ENCODE data around the gene FAM20C. TPM values are rescaled to one million over a fixed set of nuclear protein-coding genes. Genes with fewer than 3 reads are reported as not detected.

FAM20C gene
- total and polyA plus RNA-seq, 9 donors = 24.0 to 43.0 (median 37.2) TPM

DNA sequence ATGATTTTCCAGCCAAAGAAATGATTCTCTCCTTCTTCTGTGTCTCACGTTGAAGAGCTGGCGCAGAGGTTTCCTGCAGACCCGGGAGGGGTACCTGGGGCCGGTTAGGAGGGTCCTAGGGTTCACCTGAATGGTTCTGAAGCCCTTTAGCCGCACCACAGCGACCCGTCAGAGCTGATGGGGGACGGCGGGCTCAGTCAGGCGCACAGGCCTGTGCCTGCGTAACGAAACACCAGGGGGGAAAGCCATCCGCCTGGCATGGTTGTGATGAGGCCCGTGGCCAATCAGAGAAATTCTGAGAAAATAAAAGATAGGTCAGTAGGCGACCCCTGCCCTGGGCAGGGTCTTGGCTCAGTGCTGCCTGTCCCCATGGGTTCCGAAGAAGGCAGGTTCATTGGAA, 35.6 kb downstream of the FAM20C start:
- Histone ChIP-seq H3K36me3 (ENCODE audit: control insufficient read depth, insufficient read depth, low read length) (peaks cover 8% of the 10 kb centered on the region), H3K9me3 (replicated peaks; ENCODE audit: control insufficient read depth, low read depth, low read length) (no peaks in the 10 kb centered on the region), H3K27ac (ENCODE audit: low read length) (peak overlapping the region; percentile 35), H3K4me3 (ENCODE audit: low read length) (no peak overlapping the region), H3K27me3 (ENCODE audit: control insufficient read depth, insufficient read depth, low read length) (no peaks in the 10 kb centered on the region), H3K4me1 (ENCODE audit: control insufficient read depth, insufficient read depth, low read length) (peaks cover 49% of the 10 kb centered on the region)
- no peak for DNase-seq
- WGBS (ENCODE audit: insufficient coverage) = 88% methylated on average over 16 of the region's 16 CpGs

DNA sequence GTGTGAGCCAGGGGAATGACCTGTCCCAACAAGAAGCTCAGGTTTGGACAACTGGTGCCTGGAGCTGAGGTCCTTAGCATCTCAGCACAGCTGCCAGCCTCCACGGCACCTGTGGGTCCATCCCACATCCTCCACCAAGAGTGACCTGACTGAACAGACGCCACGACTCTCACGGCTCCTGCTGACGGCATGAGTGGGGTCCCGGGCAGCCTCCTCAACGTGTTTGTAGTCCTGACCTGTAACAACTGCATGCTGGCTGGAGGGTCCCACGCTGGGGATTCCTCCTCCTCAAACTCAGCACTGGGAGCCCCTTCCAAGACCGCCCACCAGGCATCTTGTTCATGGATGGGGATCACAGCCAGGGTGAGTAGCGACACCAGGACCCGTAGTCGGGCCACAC, 36.2 kb downstream of the FAM20C start:
- Histone ChIP-seq H3K4me1 (ENCODE audit: control insufficient read depth, insufficient read depth, low read length) (peaks cover 56% of the 10 kb centered on the region), H3K27me3 (ENCODE audit: control insufficient read depth, insufficient read depth, low read length) (no peaks in the 10 kb centered on the region), H3K27ac (ENCODE audit: low read length) (peak overlapping the region; percentile 32), H3K36me3 (ENCODE audit: control insufficient read depth, insufficient read depth, low read length) (peaks cover 8% of the 10 kb centered on the region), H3K4me3 (ENCODE audit: low read length) (no peak overlapping the region), H3K9me3 (replicated peaks; ENCODE audit: control insufficient read depth, low read depth, low read length) (no peaks in the 10 kb centered on the region)
- 49% methylated on average over 9 of the region's 12 CpGs for WGBS (ENCODE audit: insufficient coverage)
- DNase-seq = no peak

DNA sequence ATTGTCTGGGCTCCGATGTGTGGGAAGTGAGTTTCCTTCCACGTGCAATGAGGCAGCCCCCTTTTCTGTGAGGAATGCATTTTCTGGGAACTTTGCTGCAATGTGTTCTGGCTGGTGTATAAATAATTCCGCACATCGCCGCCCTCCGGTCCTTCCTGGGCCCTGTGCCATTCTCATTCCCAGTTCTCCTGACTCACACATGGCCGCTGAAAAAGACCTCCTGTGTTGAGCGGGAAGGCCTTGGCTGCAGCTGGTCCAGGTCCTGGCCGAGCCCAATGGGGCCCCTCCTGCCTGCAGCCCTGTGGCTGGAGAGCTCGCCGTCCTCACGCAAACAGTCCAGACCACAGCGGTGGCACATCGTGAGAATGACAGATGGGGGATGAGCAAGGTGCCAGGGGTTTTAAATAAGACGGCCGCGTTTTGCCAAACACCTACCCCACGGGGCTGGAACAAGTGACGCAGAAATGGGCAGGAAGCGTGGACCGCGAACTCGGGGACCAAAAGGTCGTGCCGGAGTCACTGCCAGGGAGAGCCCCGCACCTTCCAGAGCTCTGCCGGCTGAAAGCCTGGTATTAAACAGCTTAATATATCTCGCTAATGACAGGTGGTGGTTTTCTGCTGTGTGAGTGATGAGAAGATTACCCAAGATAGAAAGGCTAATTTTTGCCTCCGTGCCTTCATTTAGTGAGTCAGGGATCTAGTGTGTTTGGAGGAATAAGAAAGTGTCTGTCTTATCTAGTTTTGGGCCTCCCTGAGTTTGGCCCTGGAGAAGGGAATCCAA, 37.0 kb downstream of the FAM20C start:
- peak; percentile 96 for DNase-seq
- H3K36me3 ChIP-seq (ENCODE audit: control insufficient read depth, insufficient read depth, low read length) = peaks cover 10% of the 10 kb centered on the region
- H3K4me1 ChIP-seq (ENCODE audit: control insufficient read depth, insufficient read depth, low read length) = peaks cover 63% of the 10 kb centered on the region
- peak overlapping the region; percentile 32 for H3K27ac ChIP-seq (ENCODE audit: low read length)
- no peaks in the 10 kb centered on the region for H3K27me3 ChIP-seq (ENCODE audit: control insufficient read depth, insufficient read depth, low read length)
- H3K9me3 ChIP-seq (replicated peaks; ENCODE audit: control insufficient read depth, low read depth, low read length) = no peaks in the 10 kb centered on the region
- no peak overlapping the region for H3K4me3 ChIP-seq (ENCODE audit: low read length)
- 34% methylated on average over 22 of the region's 29 CpGs for WGBS (ENCODE audit: insufficient coverage)

DNA sequence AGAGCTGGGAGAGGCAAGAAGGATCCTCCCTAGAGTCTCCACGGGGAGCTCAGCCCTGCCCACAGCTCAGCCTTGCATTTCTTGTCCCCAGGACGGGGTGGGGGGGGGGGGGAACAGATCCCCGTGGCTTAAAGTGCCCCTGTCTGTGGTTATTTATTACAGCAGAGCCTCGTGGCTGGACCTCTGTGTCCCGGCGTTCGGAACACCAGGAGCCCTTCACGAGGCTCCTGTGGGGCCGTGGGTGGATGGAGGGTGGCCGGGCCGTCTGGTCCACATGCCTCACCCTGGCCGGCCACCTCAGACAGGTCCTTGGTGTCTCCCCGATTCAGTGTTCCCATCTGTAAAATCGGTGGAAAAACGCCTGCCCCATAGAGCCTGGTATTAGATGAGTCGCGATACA, 37.9 kb downstream of the FAM20C start:
- Histone ChIP-seq H3K4me3 (ENCODE audit: low read length) (no peak overlapping the region), H3K4me1 (ENCODE audit: control insufficient read depth, insufficient read depth, low read length) (peaks cover 72% of the 10 kb centered on the region), H3K27ac (ENCODE audit: low read length) (peak overlapping the region; percentile 32), H3K9me3 (replicated peaks; ENCODE audit: control insufficient read depth, low read depth, low read length) (no peaks in the 10 kb centered on the region), H3K36me3 (ENCODE audit: control insufficient read depth, insufficient read depth, low read length) (peaks cover 10% of the 10 kb centered on the region), H3K27me3 (ENCODE audit: control insufficient read depth, insufficient read depth, low read length) (no peaks in the 10 kb centered on the region)
- WGBS (ENCODE audit: insufficient coverage) = 82% methylated on average over 6 of the region's 17 CpGs
- no peak for DNase-seq

DNA sequence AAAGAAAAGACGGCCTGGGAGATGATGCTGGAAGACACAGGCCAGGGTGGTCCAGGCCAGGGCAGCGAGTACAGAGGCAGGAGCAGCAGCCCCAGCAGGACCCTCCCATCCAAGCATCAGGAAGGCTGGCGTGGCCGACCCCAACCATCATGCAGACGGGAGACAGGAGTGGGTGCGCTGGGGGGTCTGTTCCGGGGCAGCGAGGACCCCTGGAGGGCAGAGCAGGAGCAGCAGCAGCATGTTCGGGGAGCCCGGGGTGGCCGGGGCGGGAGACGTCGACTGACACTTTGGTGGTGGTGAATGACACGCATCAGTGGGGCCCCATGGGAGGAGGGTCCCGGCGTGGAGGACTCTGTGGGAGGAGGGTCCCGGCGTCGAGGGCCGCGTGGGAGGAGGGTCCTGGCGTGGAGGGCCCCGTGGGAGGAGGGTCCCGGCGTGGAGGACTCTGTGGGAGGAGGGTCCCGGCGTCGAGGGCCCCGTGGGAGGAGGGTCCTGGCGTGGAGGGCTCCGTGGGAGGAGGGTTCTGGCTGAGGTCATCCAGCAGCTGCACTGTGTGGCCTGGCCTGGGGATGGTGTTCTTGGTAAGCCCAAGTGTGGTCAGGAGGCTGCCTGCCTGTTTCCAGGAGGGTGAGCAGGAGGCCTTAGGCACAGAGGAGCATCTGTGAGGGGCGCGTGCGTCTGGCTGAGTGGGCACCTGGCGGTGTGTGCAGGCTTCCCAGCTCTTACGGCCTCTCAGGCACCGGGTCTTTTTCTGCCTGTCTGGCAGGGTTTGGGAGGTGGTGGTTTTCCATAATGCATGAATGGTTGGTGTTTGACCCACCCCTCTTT, 38.9 kb downstream of the FAM20C start:
- Histone ChIP-seq H3K27ac (ENCODE audit: low read length) (no peak overlapping the region), H3K27me3 (ENCODE audit: control insufficient read depth, insufficient read depth, low read length) (no peaks in the 10 kb centered on the region), H3K9me3 (replicated peaks; ENCODE audit: control insufficient read depth, low read depth, low read length) (no peaks in the 10 kb centered on the region), H3K4me3 (ENCODE audit: low read length) (no peak overlapping the region), H3K36me3 (ENCODE audit: control insufficient read depth, insufficient read depth, low read length) (peaks cover 8% of the 10 kb centered on the region), H3K4me1 (ENCODE audit: control insufficient read depth, insufficient read depth, low read length) (peaks cover 82% of the 10 kb centered on the region)
- DNase-seq = no peak
- 67% methylated on average over 33 of the region's 38 CpGs for WGBS (ENCODE audit: insufficient coverage)

DNA sequence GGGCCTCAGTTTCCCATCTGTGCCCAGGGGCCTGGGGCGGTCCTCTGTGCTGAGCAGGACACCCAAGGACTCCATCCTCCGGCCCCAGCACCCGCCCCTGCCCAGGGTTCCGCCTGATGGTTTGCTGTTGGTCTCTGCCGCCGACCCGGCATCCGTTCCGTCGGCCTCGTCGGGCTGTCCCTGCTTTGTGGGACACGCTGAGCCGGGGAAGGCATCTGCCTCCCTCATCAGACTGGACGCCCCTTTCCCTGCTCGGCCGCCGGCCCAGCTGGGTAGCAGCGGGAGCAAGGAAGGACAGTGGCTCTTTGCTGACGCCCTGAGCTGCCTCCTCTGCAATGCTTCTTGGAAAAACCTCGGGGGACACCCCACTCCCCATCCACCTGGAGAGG, 39.5 kb downstream of the FAM20C start:
- WGBS (ENCODE audit: insufficient coverage) = 87% methylated on average over 13 of the region's 21 CpGs
- Histone ChIP-seq H3K27me3 (ENCODE audit: control insufficient read depth, insufficient read depth, low read length) (no peaks in the 10 kb centered on the region), H3K9me3 (replicated peaks; ENCODE audit: control insufficient read depth, low read depth, low read length) (no peaks in the 10 kb centered on the region), H3K36me3 (ENCODE audit: control insufficient read depth, insufficient read depth, low read length) (peaks cover 6% of the 10 kb centered on the region), H3K27ac (ENCODE audit: low read length) (no peak overlapping the region), H3K4me1 (ENCODE audit: control insufficient read depth, insufficient read depth, low read length) (peaks cover 87% of the 10 kb centered on the region), H3K4me3 (ENCODE audit: low read length) (no peak overlapping the region)
- DNase-seq = no peak

DNA sequence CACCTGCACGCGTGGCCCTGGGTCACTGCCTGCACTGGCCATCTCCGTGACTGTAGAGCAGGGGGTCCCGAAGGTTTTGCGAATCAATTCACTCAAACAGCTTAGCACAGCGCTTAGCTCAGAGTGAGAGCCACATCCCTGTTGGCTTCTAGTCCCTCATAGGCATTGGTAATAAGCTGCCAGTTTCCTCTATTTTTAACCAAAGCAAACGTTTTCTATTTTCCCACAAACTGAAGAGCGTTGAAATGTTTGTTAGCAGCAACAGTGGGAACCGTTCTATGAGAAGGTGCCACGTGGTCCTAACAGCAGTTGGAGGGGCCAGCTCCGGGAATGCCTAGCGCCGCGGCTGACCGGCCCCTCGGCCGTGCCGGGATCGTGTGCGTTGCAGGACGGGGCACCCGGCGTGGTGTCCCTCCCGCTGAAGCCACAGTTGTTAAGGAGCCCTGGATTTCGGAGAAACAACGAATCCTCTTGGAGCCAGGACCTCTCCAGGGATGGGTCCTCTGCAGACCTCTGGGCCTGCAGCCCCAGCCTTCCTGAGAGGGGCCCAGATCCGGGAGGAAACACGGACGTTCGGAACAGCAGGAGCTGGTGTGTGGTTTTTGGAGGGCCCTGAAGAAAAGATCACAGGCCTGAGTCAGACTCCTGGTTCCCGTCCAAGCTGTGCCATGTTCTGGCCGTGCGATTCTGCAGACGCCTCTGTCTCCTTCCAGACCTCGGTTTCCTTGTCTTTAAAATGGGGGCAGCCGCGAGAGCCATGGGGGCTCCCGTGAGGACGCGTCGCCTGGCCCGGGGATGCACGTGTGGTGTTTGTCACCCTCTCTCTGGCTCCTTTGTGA, 40.3 kb downstream of the FAM20C start:
- H3K27ac ChIP-seq (ENCODE audit: low read length) = peak overlapping the region; percentile 75
- H3K9me3 ChIP-seq (replicated peaks; ENCODE audit: control insufficient read depth, low read depth, low read length) = no peaks in the 10 kb centered on the region
- H3K27me3 ChIP-seq (ENCODE audit: control insufficient read depth, insufficient read depth, low read length) = no peaks in the 10 kb centered on the region
- H3K4me3 ChIP-seq (ENCODE audit: low read length) = no peak overlapping the region
- H3K4me1 ChIP-seq (ENCODE audit: control insufficient read depth, insufficient read depth, low read length) = peaks cover 87% of the 10 kb centered on the region
- 60% methylated on average over 35 of the region's 43 CpGs for WGBS (ENCODE audit: insufficient coverage)
- no peak for DNase-seq
- H3K36me3 ChIP-seq (ENCODE audit: control insufficient read depth, insufficient read depth, low read length) = peaks cover 10% of the 10 kb centered on the region

DNA sequence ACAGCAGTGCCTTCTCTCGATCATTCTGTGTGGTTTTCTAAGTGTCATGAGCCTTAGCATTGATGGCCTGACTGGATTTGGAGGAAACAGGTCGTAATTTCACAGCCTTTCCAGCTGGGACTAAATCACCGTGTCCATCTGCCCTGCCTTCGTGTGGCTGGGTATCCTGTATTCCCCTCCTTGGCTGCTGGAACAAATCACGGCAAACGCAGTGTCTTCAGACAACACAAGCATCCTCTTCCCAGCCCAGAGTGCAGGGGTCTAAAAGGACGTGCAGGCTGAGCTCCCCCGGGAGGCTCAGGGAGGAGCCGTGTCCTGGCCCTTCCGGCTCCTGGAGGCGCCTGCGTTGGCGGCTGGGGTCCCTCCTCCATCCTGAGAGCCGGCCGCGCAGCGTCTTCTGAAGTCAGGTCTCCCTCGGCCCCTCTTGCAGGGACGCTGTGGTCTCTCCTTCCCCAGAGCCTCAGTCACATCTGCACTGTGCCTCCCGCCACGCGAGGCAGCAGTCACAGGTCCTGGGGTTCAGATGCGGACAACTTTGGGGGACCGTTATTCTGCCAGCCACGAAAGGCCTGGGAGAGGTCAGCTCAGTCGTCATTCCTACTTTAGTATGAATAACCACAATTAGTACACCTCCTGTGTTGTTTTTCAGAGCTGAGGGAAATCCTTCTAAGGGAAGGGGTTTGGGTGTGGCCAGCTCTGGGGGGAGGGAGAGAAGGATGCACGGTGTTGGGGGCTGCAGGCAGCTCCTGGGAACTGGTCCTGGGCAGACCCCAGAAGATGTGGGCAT, 41.1 kb downstream of the FAM20C start:
- Histone ChIP-seq H3K4me1 (ENCODE audit: control insufficient read depth, insufficient read depth, low read length) (peaks cover 80% of the 10 kb centered on the region), H3K4me3 (ENCODE audit: low read length) (no peak overlapping the region)

DNA sequence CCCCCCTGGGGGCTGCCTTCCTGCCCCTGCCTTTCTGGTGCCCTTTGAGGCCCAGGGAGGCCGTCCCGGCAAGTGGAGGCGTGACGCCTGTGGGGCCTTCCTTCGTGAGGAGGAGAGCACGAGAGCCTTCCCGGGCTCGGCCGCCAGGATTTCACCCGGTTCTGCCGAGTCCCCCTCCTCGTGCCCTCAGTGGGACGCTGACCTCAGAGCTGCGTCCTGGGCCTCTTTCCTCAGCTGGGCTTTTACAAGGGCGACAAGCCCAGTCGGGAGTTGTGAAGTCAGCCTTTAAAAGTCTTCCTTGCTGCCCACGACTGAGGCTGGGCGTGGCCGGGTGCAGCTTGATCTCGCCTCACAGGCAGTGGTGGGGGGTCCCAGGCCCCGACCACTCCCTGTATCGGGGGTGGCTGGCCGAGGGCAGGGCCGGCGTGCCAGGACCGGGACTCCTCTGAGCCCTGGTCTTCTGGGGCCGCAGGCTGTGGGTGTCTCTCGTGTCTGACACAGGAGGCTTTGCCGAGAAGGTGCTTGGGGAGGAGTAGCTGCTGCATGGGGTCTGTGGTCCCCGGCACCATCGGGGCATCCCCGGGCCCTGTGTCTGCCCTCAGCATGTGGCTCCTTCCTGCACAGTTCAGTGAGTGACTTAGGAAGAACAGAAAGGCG, 41.8 kb downstream of the FAM20C start:
- H3K9me3 ChIP-seq (replicated peaks; ENCODE audit: control insufficient read depth, low read depth, low read length) = no peaks in the 10 kb centered on the region
- no peak overlapping the region for H3K4me3 ChIP-seq (ENCODE audit: low read length)
- WGBS (ENCODE audit: insufficient coverage) = 44% methylated on average over 32 of the region's 33 CpGs
- no peak for DNase-seq
- peak overlapping the region; percentile 75 for H3K27ac ChIP-seq (ENCODE audit: low read length)
- peaks cover 10% of the 10 kb centered on the region for H3K36me3 ChIP-seq (ENCODE audit: control insufficient read depth, insufficient read depth, low read length)
- H3K4me1 ChIP-seq (ENCODE audit: control insufficient read depth, insufficient read depth, low read length) = peaks cover 72% of the 10 kb centered on the region
- H3K27me3 ChIP-seq (ENCODE audit: control insufficient read depth, insufficient read depth, low read length) = no peaks in the 10 kb centered on the region

More for the DNA sequence above, 41.1 kb downstream of the FAM20C start:
- H3K9me3 ChIP-seq (replicated peaks; ENCODE audit: control insufficient read depth, low read depth, low read length) = no peaks in the 10 kb centered on the region
- WGBS (ENCODE audit: insufficient coverage) = 23% methylated on average over 24 of the region's 27 CpGs
- peak overlapping the region; percentile 75 for H3K27ac ChIP-seq (ENCODE audit: low read length)
- no peaks in the 10 kb centered on the region for H3K27me3 ChIP-seq (ENCODE audit: control insufficient read depth, insufficient read depth, low read length)
- DNase-seq = peak; percentile 85
- H3K36me3 ChIP-seq (ENCODE audit: control insufficient read depth, insufficient read depth, low read length) = peaks cover 10% of the 10 kb centered on the region

All from muscle of leg (tissue), 11 donors.